PC-9 (cell line): ENCODE results near the gene DST.

Source experiments
- CTCF ChIP-seq: fragments of 200-600 bp; sonication (generic); conservative IDR thresholded peaks from 2 replicates; pipeline ENCODE4 v1.6.1; 2017; ENCODE audit warnings: mixed run types, antibody characterized with exemption, mild to moderate bottlenecking, moderate library complexity
- EZH2 ChIP-seq: fragments of 200-600 bp; sonication (generic); IDR thresholded peaks from 2 replicates; pipeline ENCODE4 v1.8.0; 2017; ENCODE audit warnings: antibody characterized with exemption, low read depth

GRCh38 chr6:56594699-56595098, 48.0 kb downstream of the DST start:
- TF ChIP-seq CTCF (no peak), EZH2 (no peak)
